ENCODE data around the gene SMIM14. TPM values are rescaled to one million over a fixed set of nuclear protein-coding genes. Genes with fewer than 3 reads are reported as not detected.

SMIM14 gene
- total RNA-seq, 1 donor from 2014 or later: 91.0 TPM

DNA sequence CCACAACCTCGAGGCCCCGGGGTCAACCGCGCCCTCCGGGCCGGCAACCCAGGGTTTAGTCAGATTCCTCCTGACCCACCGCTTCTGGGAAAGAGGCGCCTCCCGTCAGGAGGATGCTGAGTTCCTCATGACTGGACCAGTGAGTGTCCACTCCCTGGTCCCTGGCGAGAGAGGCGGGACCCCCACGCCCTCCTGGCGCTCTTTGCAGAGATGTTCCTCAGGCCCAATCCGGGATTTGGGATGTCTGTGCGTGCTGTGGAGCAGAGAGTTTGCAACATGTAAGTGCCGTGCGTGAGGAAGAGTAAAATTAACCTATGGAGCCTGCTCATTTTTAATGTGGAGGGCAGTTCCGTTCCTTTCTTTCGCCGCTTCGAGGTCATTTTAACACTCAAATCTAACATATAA lies 110.6 kb downstream of the SMIM14 start:
- no peaks in the 10 kb centered on the region for H3K27me3 ChIP-seq
- peaks cover 31% of the 10 kb centered on the region for H3K9me3 Mint-ChIP-seq
- H2AFZ ChIP-seq (replicated peaks): peak overlapping the region; percentile 94
- H3K4me1 ChIP-seq: peaks cover 6% of the 10 kb centered on the region
- H3K9ac ChIP-seq: peak overlapping the region; percentile 80
- H3K79me2 ChIP-seq (ENCODE audit: low read depth): peaks cover 91% of the 10 kb centered on the region
- peak overlapping the region; percentile 83 for H3K4me3 ChIP-seq
- H3K27me3 Mint-ChIP-seq (ENCODE audit: insufficient read depth, low read depth): no peaks in the 10 kb centered on the region
- peak overlapping the region; percentile 95 for H3K27ac Mint-ChIP-seq
- peaks cover 15% of the 10 kb centered on the region for H3K9me3 ChIP-seq (ENCODE audit: low read depth)
- DNase-seq (ENCODE audit: low spot score): no peak
- peak overlapping the region; percentile 100 for H3K4me2 ChIP-seq
- peaks cover 25% of the 10 kb centered on the region for H3F3A ChIP-seq (ENCODE audit: low read depth)
- H3K4me1 Mint-ChIP-seq: peaks cover 23% of the 10 kb centered on the region
- peak overlapping the region; percentile 98 for H3K4me3 Mint-ChIP-seq
- peaks cover 34% of the 10 kb centered on the region for H3K36me3 ChIP-seq
- TF ChIP-seq, protein P1, sequence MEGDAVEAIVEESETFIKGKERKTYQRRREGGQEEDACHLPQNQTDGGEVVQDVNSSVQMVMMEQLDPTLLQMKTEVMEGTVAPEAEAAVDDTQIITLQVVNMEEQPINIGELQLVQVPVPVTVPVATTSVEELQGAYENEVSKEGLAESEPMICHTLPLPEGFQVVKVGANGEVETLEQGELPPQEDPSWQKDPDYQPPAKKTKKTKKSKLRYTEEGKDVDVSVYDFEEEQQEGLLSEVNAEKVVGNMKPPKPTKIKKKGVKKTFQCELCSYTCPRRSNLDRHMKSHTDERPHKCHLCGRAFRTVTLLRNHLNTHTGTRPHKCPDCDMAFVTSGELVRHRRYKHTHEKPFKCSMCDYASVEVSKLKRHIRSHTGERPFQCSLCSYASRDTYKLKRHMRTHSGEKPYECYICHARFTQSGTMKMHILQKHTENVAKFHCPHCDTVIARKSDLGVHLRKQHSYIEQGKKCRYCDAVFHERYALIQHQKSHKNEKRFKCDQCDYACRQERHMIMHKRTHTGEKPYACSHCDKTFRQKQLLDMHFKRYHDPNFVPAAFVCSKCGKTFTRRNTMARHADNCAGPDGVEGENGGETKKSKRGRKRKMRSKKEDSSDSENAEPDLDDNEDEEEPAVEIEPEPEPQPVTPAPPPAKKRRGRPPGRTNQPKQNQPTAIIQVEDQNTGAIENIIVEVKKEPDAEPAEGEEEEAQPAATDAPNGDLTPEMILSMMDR (IDR thresholded peaks at IDR 0.05): no peak
- TF ChIP-seq EZH2 (IDR thresholded peaks at IDR 0.05) (no peak), EZH2phosphoT487 (IDR thresholded peaks at IDR 0.05) (no peak)
- H3K36me3 Mint-ChIP-seq: peaks cover 38% of the 10 kb centered on the region
- peaks cover 27% of the 10 kb centered on the region for H4K20me1 ChIP-seq (ENCODE audit: low read depth)
- peak overlapping the region; percentile 98 for H3K27ac ChIP-seq

DNA sequence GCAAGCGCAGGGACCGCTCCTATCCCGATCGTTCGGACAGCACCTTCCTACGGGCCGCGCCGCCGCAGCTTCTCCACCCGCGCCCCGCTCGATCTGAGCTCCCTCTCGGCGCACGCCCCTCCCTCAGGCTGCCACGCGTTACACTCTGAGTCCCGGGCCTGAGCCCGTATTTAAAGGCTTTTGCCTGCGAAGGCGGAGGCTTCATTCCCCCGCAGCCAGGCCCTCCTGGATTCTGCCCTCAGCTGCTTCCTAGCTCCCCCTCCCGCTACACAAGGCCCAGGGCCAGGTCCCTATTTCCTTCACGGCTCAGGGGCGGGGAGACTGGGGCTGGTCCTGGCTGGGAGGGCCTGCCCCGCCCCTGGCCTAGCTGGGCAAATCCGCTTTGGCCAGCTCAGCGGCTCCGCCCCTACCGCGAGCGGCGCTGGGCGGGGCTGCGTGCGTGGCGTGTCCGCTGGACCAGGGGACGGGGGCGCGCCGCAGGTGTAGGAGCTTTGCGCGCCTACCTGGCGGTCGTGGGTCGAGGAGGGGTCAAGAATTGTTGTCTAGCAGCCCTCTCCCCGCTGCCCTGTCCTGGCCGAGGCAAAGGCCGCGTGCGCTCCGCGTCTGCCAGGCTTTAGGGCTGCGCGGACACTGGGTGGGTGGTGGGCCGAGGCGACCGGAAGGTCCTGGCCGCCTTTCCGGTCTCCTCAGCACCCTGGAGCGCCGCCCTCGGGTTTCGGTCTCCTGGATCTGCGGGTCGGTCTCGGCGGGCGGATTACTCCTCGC lies 111.2 kb downstream of the SMIM14 start, which contains the start of gene UGDH:
Gene UGDH (minus strand): TSS at position 144 of the 765 bp plus-strand sequence. CDS start 5,927 bp downstream, outside the sequence.
- no peak for TF ChIP-seq EZH2 (IDR thresholded peaks at IDR 0.05)
- TF ChIP-seq, protein P1 (IDR thresholded peaks at IDR 0.05): no peak
- no peak for TF ChIP-seq EZH2phosphoT487 (IDR thresholded peaks at IDR 0.05)

DNA sequence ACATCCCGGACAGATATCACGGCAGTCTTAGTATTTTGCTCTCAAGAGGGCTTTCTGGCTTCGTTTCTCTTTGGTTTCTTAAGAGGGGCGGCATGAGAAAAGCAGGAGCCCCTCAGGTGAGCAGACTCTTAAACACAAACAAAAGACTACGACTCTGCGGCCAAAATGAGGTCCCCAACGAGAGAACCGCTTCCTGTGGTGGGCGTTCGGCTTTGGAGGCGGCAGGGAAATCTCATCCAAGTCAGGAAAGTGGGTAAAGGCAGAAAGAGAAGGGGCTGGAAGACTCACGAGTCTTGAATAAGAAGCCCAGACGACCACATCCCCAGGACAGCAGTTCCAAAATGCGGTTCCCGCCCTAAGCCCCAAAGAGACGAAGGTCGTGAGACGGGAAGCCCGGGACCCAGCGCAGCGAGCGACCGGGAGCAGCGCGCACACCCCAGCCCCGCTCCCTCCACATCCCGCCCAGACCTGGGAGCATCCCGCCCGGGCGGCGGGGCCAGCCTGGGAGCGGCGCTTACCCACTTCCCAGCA lies 111.8 kb downstream of the SMIM14 start:
- H3K27me3 ChIP-seq: no peaks in the 10 kb centered on the region
- H3K27ac Mint-ChIP-seq: peak overlapping the region; percentile 96
- peak overlapping the region; percentile 83 for H3K4me3 ChIP-seq
- peaks cover 26% of the 10 kb centered on the region for H3K36me3 Mint-ChIP-seq
- peak overlapping the region; percentile 98 for H3K4me3 Mint-ChIP-seq
- H4K20me1 ChIP-seq (ENCODE audit: low read depth): peaks cover 40% of the 10 kb centered on the region
- peak; percentile 29 for DNase-seq (ENCODE audit: low spot score)
- H3K9me3 Mint-ChIP-seq: peaks cover 18% of the 10 kb centered on the region
- H3K36me3 ChIP-seq: peaks cover 24% of the 10 kb centered on the region
- H3F3A ChIP-seq (ENCODE audit: low read depth): peaks cover 25% of the 10 kb centered on the region
- H3K4me1 Mint-ChIP-seq: peaks cover 23% of the 10 kb centered on the region
- TF ChIP-seq EZH2 (IDR thresholded peaks at IDR 0.05) (no peak), EZH2phosphoT487 (IDR thresholded peaks at IDR 0.05) (no peak)
- TF ChIP-seq, protein P1 (IDR thresholded peaks at IDR 0.05): no peak
- peaks cover 6% of the 10 kb centered on the region for H3K4me1 ChIP-seq
- H3K4me2 ChIP-seq: peak overlapping the region; percentile 100
- peak overlapping the region; percentile 94 for H2AFZ ChIP-seq (replicated peaks)
- peaks cover 93% of the 10 kb centered on the region for H3K79me2 ChIP-seq (ENCODE audit: low read depth)
- peaks cover 13% of the 10 kb centered on the region for H3K9me3 ChIP-seq (ENCODE audit: low read depth)
- peak overlapping the region; percentile 96 for H3K27ac ChIP-seq
- peak overlapping the region; percentile 91 for H3K9ac ChIP-seq
- H3K27me3 Mint-ChIP-seq (ENCODE audit: insufficient read depth, low read depth): no peaks in the 10 kb centered on the region

More for the DNA sequence above, 111.2 kb downstream of the SMIM14 start, which contains the start of gene UGDH:
- H3F3A ChIP-seq (ENCODE audit: low read depth): peaks cover 25% of the 10 kb centered on the region
- H2AFZ ChIP-seq (replicated peaks): peak within 1 kb of the TSS; percentile 94
- H3K4me2 ChIP-seq: peak within 1 kb of the TSS; percentile 100
- peaks cover 32% of the 10 kb centered on the region for H3K36me3 Mint-ChIP-seq
- peaks cover 28% of the 10 kb centered on the region for H3K36me3 ChIP-seq
- peaks cover 6% of the 10 kb centered on the region for H3K4me1 ChIP-seq
- H4K20me1 ChIP-seq (ENCODE audit: low read depth): peaks cover 33% of the 10 kb centered on the region
- H3K4me1 Mint-ChIP-seq: peaks cover 23% of the 10 kb centered on the region
- peaks cover 92% of the 10 kb centered on the region for H3K79me2 ChIP-seq (ENCODE audit: low read depth)
- peak within 1 kb of the TSS; percentile 98 for H3K27ac ChIP-seq
- H3K27ac Mint-ChIP-seq: peak within 1 kb of the TSS; percentile 96
- H3K27me3 ChIP-seq: no peaks in the 10 kb centered on the region
- H3K9me3 Mint-ChIP-seq: peaks cover 25% of the 10 kb centered on the region
- H3K9ac ChIP-seq: peak within 1 kb of the TSS; percentile 91
- DNase-seq (ENCODE audit: low spot score): peak; percentile 99
- H3K9me3 ChIP-seq (ENCODE audit: low read depth): peaks cover 15% of the 10 kb centered on the region
- H3K4me3 Mint-ChIP-seq: peak within 1 kb of the TSS; percentile 98
- no peaks in the 10 kb centered on the region for H3K27me3 Mint-ChIP-seq (ENCODE audit: insufficient read depth, low read depth)
- H3K4me3 ChIP-seq: peak within 1 kb of the TSS; percentile 83

All from neural progenitor cell (in vitro differentiated cells).